ENCODE data around the gene ICAM4. TPM values are rescaled to one million over a fixed set of nuclear protein-coding genes. Genes with fewer than 3 reads are reported as not detected.

ICAM4 gene
- total RNA-seq, 5 donors from 2014 or later (not counting 1 experiment from before 2014, with no cell fraction given), result 0.47 to 0.79 (median 0.53) TPM

GRCh38 chr19:10255358-10255757, 31.4 kb upstream of the ICAM4 start:
- H3K4me3 ChIP-seq (ENCODE audit: control insufficient read depth in 1 of 2, extremely low read depth in 1 of 2, low read length in 1 of 2), result no peak overlapping the region
- H3K27me3 ChIP-seq (replicated peaks in 1 of 2; ENCODE audit: control insufficient read depth in 2 of 2, extremely low read depth in 1 of 2, insufficient read depth in 2 of 2, low read length in 1 of 2), result peaks cover 0 to 2% of the 10 kb centered on the region in 2 experiments
- H3K36me3 ChIP-seq (ENCODE audit: control insufficient read depth in 2 of 2, extremely low read depth in 1 of 2, insufficient read depth in 1 of 2, low read length in 1 of 2), result peaks cover 4 to 44% of the 10 kb centered on the region in 2 donors
- no peaks in the 10 kb centered on the region for H3K9me3 Mint-ChIP-seq
- ATAC-seq (replicated peaks in 1 of 4), result no peak
- H3K27me3 Mint-ChIP-seq, result no peaks in the 10 kb centered on the region
- WGBS (ENCODE audit: insufficient coverage), result 100% methylated on average over 2 of the region's 2 CpGs
- no peaks in the 10 kb centered on the region for H3K9me3 ChIP-seq
- no peak overlapping the region for H3K4me3 Mint-ChIP-seq
- POLR2A ChIA-PET, result interaction anchor here in 1 of 2 donors (0.6 kb wide), 1 partner anchor 135 kb away, joined by 7 read pairs; no protein-coding TSS in a partner anchor
- H3K36me3 Mint-ChIP-seq, result peaks cover 38% of the 10 kb centered on the region
- no peak for DNase-seq
- H3K27ac ChIP-seq (ENCODE audit: low read length), result no peak overlapping the region
- no peak overlapping the region for H3K27ac Mint-ChIP-seq
- peaks cover 6 to 36% of the 10 kb centered on the region in 2 experiments for H3K4me1 ChIP-seq (ENCODE audit: control insufficient read depth in 1 of 2, extremely low read depth in 1 of 2, insufficient read depth in 2 of 2, low read length in 2 of 2)
- CTCF ChIA-PET, result no interaction called here
- H3K4me1 Mint-ChIP-seq, result peaks cover 24 to 32% (median 29%) of the 10 kb centered on the region in 3 donors

- Histone ChIP-seq H3K27ac (ENCODE audit: low read length) (no peak overlapping the region), H3K27me3 (replicated peaks in 1 of 2; ENCODE audit: control insufficient read depth in 2 of 2, extremely low read depth in 1 of 2, insufficient read depth in 2 of 2, low read length in 1 of 2) (peaks cover 0 to 2% of the 10 kb centered on the region in 2 experiments), H3K36me3 (ENCODE audit: control insufficient read depth in 2 of 2, extremely low read depth in 1 of 2, insufficient read depth in 1 of 2, low read length in 1 of 2) (peaks cover 4 to 44% of the 10 kb centered on the region in 2 donors), H3K4me3 (ENCODE audit: control insufficient read depth in 1 of 2, extremely low read depth in 1 of 2, low read length in 1 of 2) (no peak overlapping the region), H3K9me3 (no peaks in the 10 kb centered on the region), H3K4me1 (ENCODE audit: control insufficient read depth in 1 of 2, extremely low read depth in 1 of 2, insufficient read depth in 2 of 2, low read length in 2 of 2) (peaks cover 6 to 28% of the 10 kb centered on the region in 2 experiments)
- no peaks in the 10 kb centered on the region for H3K27me3 Mint-ChIP-seq
- no peak overlapping the region for H3K27ac Mint-ChIP-seq
- CTCF ChIA-PET, result interaction anchor here (0.6 to 0.7 kb wide), 3 partner anchors 14 to 1183 kb away, joined by 3 read pairs; partner anchors contain the start of gene ICAM1 (in 1 of the 2)
- POLR2A ChIA-PET, result no interaction called here
- no peak for DNase-seq
- WGBS (ENCODE audit: insufficient coverage), result 95% methylated on average over 4 of the region's 18 CpGs
- ATAC-seq (replicated peaks in 1 of 4), result no peak
- no peaks in the 10 kb centered on the region for H3K9me3 Mint-ChIP-seq
- H3K4me3 Mint-ChIP-seq, result no peak overlapping the region
- H3K36me3 Mint-ChIP-seq, result peaks cover 38% of the 10 kb centered on the region
- peaks cover 22 to 27% (median 24%) of the 10 kb centered on the region in 3 donors for H3K4me1 Mint-ChIP-seq
Measured at GRCh38 chr19:10256551-10256950, 30.2 kb upstream of the ICAM4 start.

DNA sequence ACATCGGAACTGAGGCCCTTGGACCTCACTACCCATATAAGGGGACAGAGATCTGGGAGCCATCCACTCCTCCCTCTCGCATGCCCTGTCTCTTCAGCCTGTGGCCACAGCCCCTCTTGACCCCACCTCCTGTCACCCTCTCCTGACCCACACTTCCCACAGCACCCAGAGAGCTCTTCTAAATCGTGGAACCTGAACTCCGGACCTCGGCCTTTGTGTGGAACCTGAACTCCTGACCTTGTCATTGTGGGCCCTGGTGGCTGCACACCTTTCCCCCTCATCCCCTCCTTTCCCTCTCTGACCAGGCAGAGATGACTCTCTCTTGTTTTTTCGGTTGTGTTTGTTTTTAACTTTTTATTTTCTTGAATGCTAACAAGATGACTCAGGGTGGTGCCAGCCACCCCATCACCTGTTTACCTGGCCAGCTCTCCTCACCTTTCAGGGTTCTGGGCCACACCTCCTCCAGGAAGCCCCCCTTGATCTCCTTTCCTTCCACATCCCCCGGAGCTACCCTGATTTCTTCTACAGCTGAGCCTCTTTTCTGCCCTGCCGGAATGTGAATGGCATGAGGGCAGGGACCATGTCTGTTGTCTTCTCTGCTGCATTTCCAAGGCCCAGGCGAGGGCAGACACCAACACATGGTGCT, 29.7 kb upstream of the ICAM4 start:
- no peak overlapping the region for H3K27ac ChIP-seq (ENCODE audit: low read length)
- ATAC-seq (replicated peaks in 1 of 4) (no peak), DNase-seq (no peak)
- ChIA-PET POLR2A (no interaction called here), CTCF (interaction anchor here in 1 of 2 donors (0.6 kb wide), 1 partner anchor 29 kb away, joined by 3 read pairs; no protein-coding TSS in a partner anchor)
- 98% methylated on average over 6 of the region's 9 CpGs for WGBS (ENCODE audit: insufficient coverage)
- Mint-ChIP-seq H3K27me3 (no peaks in the 10 kb centered on the region), H3K36me3 (peaks cover 35% of the 10 kb centered on the region), H3K9me3 (no peaks in the 10 kb centered on the region), H3K27ac (no peak overlapping the region), H3K4me3 (no peak overlapping the region), H3K4me1 (peaks cover 16 to 24% (median 20%) of the 10 kb centered on the region in 3 donors)
- H3K27me3 ChIP-seq (replicated peaks in 1 of 2; ENCODE audit: control insufficient read depth in 2 of 2, extremely low read depth in 1 of 2, insufficient read depth in 2 of 2, low read length in 1 of 2), result no peaks in the 10 kb centered on the region
- peaks cover 6 to 28% of the 10 kb centered on the region in 2 experiments for H3K4me1 ChIP-seq (ENCODE audit: control insufficient read depth in 1 of 2, extremely low read depth in 1 of 2, insufficient read depth in 2 of 2, low read length in 2 of 2)
- H3K36me3 ChIP-seq (ENCODE audit: control insufficient read depth in 2 of 2, extremely low read depth in 1 of 2, insufficient read depth in 1 of 2, low read length in 1 of 2), result peaks cover 4 to 44% of the 10 kb centered on the region in 2 donors
- no peak overlapping the region for H3K4me3 ChIP-seq (ENCODE audit: control insufficient read depth in 1 of 2, extremely low read depth in 1 of 2, low read length in 1 of 2)
- H3K9me3 ChIP-seq, result no peaks in the 10 kb centered on the region

- peaks cover 35% of the 10 kb centered on the region for H3K36me3 Mint-ChIP-seq
- no peaks in the 10 kb centered on the region for H3K9me3 Mint-ChIP-seq
- no peak overlapping the region for H3K4me3 ChIP-seq (ENCODE audit: control insufficient read depth in 1 of 2, extremely low read depth in 1 of 2, low read length in 1 of 2)
- ChIA-PET CTCF (interaction anchor here (0.5 to 3.0 kb wide), 23 partner anchors 8 to 362 kb away, joined by 3 to 37 read pairs (median 4); partner anchors contain the start of genes ICAM1 (in 2 of the 2), ICAM4 (in 1 of the 2), RAVER1 (in 1 of the 2) and TYK2 (in 1 of the 2)), POLR2A (interaction anchor here in 1 of 2 donors (1.1 kb wide), 1 partner anchor 134 kb away, joined by 5 read pairs; no protein-coding TSS in a partner anchor)
- H3K4me3 Mint-ChIP-seq, result no peak overlapping the region
- 97% methylated on average over 15 of the region's 18 CpGs for WGBS (ENCODE audit: insufficient coverage)
- H3K4me1 Mint-ChIP-seq, result peaks cover 9 to 17% (median 12%) of the 10 kb centered on the region in 3 donors
- ATAC-seq (replicated peaks in 1 of 4) (no peak), DNase-seq (no peak)
- peaks cover 4 to 44% of the 10 kb centered on the region in 2 donors for H3K36me3 ChIP-seq (ENCODE audit: control insufficient read depth in 2 of 2, extremely low read depth in 1 of 2, insufficient read depth in 1 of 2, low read length in 1 of 2)
- no peaks in the 10 kb centered on the region for H3K27me3 ChIP-seq (replicated peaks in 1 of 2; ENCODE audit: control insufficient read depth in 2 of 2, extremely low read depth in 1 of 2, insufficient read depth in 2 of 2, low read length in 1 of 2)
- H3K27ac ChIP-seq (ENCODE audit: low read length), result no peak overlapping the region
- no peaks in the 10 kb centered on the region for H3K9me3 ChIP-seq
- H3K27ac Mint-ChIP-seq, result no peak overlapping the region
- H3K4me1 ChIP-seq (ENCODE audit: control insufficient read depth in 1 of 2, extremely low read depth in 1 of 2, insufficient read depth in 2 of 2, low read length in 2 of 2), result peaks cover 0 to 18% of the 10 kb centered on the region in 2 experiments
- no peaks in the 10 kb centered on the region for H3K27me3 Mint-ChIP-seq
Measured at GRCh38 chr19:10258080-10258710, 28.6 kb upstream of the ICAM4 start.

DNA sequence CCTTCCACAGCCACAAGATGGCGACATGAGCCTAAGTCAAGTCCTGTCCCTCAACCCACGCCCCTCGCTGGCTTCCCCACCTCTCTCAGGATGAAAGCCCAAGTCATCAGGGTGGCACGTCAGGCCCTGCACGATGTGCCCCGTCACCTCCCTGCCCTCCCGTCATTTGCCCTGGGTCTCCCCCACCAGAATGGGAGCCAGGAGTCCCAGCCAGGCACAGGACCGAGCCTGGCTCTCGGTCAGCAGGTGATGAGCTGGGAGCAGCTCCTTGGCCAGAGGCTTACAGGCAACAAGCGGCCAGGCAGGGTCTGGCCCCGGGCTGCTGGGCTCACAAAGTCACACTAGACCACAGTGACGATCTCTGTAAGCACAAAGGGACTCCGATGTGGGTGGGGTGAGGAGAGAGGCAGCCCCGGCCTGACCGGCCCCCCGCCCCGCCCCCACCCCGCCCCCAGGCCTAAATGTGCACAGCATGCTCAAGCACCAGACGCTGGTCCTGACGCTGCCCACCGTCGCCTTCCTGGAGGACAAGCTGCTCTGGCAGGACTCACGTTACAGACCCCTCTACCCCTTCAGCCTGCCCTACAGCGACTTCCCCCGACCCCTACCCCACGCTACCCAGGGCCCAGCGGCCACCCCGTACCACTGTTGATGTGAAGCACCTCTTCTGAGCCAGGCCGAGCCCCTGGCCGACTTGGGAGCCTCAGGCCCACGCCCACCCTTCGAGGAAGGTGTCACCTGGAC, 27.4 kb upstream of the ICAM4 start:
- DNase-seq (peak; percentile 62 to 94 (median 84)), ATAC-seq (replicated peaks in 1 of 4) (peak; percentile 75 to 92 (median 78))
- Histone ChIP-seq H3K4me3 (ENCODE audit: control insufficient read depth in 1 of 2, extremely low read depth in 1 of 2, low read length in 1 of 2) (no peak overlapping the region), H3K27me3 (replicated peaks in 1 of 2; ENCODE audit: control insufficient read depth in 2 of 2, extremely low read depth in 1 of 2, insufficient read depth in 2 of 2, low read length in 1 of 2) (no peaks in the 10 kb centered on the region), H3K9me3 (no peaks in the 10 kb centered on the region), H3K36me3 (ENCODE audit: control insufficient read depth in 2 of 2, extremely low read depth in 1 of 2, insufficient read depth in 1 of 2, low read length in 1 of 2) (peaks cover 4 to 36% of the 10 kb centered on the region in 2 donors), H3K4me1 (ENCODE audit: control insufficient read depth in 1 of 2, extremely low read depth in 1 of 2, insufficient read depth in 2 of 2, low read length in 2 of 2) (peaks cover 0 to 18% of the 10 kb centered on the region in 2 experiments), H3K27ac (ENCODE audit: low read length) (no peak overlapping the region)
- CTCF ChIA-PET, result interaction anchor here (0.6 to 3.0 kb wide), 31 partner anchors 8 to 361 kb away, joined by 3 to 37 read pairs (median 4); partner anchors contain the start of genes ICAM1 (in 2 of the 2), ICAM4 (in 1 of the 2), RAVER1 (in 1 of the 2) and TYK2 (in 1 of the 2)
- Mint-ChIP-seq H3K36me3 (peaks cover 28% of the 10 kb centered on the region), H3K4me3 (no peak overlapping the region), H3K27me3 (no peaks in the 10 kb centered on the region), H3K9me3 (no peaks in the 10 kb centered on the region), H3K4me1 (peaks cover under 1 to 8% (median 6%) of the 10 kb centered on the region in 3 donors), H3K27ac (no peak overlapping the region)
- 70% methylated on average over 24 of the region's 32 CpGs for WGBS (ENCODE audit: insufficient coverage)
- POLR2A ChIA-PET, result interaction anchor here in 1 of 2 donors (0.6 to 1.1 kb wide), 4 partner anchors 133 to 1131 kb away, joined by 3 to 9 read pairs (median 4); no protein-coding TSS in a partner anchor

Measured in T-cell (primary cell).